ENCODE measurements around the gene SLC1A2.

GRCh38 chr11:35418282-35419183 lies 825 bp downstream of the SLC1A2 start:
- no peak for TF ChIP-seq CTCF (IDR thresholded peaks at IDR 0.05; ENCODE audit: low read depth, low read length)
- TF ChIP-seq MAX (IDR thresholded peaks at IDR 0.05; ENCODE audit: low read depth, low read length) = no peak
- no peak for TF ChIP-seq MYC (IDR thresholded peaks at IDR 0.05; ENCODE audit: low read depth, low read length)
- TF ChIP-seq POLR2A (IDR thresholded peaks at IDR 0.05; ENCODE audit: extremely low read depth, insufficient read length) = no peak
